Nucleus accumbens (tissue), 56 donors: ENCODE measurements around the gene SLC6A3.
"Not testable (repeated sequence)": the region's sequence is repeated elsewhere in the genome, so short reads cannot be mapped to it uniquely, and the experiment has no call there.

Experiments used
- DNase-seq, 56 donors: peaks; one replicate each; lab custom pipeline; 2025; lab: John Stamatoyannopoulos, UW

SLC6A3 gene

DNA sequence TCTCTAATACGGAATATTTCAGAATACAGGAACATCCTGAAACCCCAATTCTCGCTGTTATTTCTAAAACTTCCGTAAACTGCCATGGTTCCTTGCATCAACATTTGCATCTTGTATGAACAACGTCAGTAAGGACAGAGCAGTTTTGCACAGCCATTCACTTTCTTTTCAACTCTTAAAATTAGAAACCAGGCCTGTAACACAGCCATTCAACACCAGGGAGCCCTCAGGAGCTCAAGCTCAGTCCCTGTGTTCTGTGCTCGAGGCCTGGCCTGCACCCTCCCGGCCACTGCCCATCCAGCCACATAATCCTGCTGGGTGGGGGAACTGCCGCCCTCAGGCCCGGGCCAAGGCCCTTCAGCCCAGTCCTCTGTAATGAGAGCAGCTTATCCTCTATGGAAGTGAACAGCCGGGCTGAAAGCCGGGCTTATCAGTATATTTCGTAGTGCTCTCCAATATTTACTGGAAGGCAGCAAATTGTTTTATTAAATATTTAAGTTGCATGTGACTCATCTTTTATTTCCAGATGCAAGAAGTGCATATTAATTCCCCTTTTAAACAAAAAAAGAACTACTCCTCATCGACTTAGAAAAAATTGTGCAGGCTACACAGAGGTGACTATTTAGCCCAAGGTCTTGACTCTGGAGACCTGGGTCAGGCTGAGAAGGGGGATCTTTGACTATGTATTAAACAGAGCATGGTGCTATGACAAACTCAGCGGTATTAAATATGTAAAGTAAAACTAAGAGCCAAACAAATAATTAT lies 33.2 kb upstream of the SLC6A3 start:
- DNase-seq = no peak

GRCh38 chr5:1477341-1477740 lies 32.1 kb upstream of the SLC6A3 start:
- DNase-seq = peak in 20 of 56 donors; percentile 11 to 63 (median 32)

DNA sequence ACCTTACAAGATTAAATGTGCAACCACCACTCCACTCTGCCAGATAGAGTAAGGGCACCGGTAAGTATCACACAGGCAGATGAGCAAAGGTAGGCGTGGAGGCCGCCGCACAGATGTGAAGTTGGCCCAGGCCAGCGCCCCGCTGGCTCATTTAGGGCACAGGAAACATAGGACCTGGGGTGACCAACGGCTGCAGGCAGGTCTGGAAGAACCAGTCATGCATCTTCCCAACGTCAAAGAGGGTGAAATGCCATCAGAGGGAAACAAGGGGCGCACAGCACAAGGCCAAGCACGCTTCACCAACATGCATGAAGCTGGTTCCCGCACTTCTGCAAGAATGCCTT lies 31.7 kb upstream of the SLC6A3 start:
- DNase-seq = no peak

GRCh38 chr5:1476181-1476966 lies 31.1 kb upstream of the SLC6A3 start:
- DNase-seq = no peak

DNA sequence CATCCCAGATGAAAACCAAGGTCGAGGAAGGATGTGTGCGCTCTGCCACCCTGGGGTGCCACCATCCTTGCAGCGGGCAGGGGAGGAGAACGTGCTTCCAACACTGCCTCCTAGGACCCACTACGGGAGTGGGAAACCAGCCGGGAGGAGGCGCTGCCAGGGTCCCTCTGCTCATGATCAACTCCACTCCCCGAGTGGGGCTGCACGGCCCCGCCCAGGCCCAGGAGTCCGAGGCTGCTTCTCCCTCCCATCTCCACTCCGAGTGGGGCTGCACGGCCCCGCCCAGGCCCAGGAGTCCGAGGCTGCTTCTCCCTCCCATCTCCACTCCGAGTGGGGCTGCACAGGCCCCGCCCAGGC lies 30.3 kb upstream of the SLC6A3 start:
- DNase-seq = not testable (repeated sequence)

DNA sequence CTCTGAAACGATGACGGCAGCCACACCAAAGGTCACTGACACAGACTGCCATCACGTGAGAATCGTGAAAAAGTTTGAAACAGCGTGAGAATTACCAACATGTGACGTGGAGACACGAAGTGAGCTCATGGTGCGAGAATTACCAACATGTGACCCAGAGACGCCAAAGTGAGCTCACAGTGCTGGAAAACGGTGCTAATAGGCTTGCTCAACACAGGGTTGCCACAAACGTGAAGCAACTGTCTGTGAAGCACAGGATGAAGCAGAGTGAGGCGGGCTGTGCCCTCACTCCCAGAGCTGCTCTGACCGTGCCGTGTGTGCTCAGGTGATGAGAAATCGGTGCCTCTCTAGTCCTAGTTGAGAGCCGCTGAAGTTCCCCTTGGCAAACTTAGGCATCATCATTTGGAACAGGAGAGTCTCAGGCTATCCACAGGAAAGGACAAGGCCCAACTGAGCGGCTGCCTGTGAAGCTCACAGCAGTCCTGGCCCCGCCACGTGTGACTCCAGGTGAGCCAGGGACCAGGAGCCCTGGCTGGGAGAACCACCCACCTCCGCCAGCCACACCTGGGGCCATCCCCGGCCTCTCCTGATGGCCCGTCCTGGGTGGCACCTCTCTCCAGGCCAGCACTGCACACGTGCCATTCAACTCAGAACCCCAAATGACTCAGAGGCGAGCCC lies 29.8 kb upstream of the SLC6A3 start:
- DNase-seq = no peak

GRCh38 chr5:1474183-1474839 lies 29.1 kb upstream of the SLC6A3 start:
- DNase-seq = no peak

- no peak for DNase-seq
Measured at GRCh38 chr5:1473746-1474145, 28.5 kb upstream of the SLC6A3 start.

DNA sequence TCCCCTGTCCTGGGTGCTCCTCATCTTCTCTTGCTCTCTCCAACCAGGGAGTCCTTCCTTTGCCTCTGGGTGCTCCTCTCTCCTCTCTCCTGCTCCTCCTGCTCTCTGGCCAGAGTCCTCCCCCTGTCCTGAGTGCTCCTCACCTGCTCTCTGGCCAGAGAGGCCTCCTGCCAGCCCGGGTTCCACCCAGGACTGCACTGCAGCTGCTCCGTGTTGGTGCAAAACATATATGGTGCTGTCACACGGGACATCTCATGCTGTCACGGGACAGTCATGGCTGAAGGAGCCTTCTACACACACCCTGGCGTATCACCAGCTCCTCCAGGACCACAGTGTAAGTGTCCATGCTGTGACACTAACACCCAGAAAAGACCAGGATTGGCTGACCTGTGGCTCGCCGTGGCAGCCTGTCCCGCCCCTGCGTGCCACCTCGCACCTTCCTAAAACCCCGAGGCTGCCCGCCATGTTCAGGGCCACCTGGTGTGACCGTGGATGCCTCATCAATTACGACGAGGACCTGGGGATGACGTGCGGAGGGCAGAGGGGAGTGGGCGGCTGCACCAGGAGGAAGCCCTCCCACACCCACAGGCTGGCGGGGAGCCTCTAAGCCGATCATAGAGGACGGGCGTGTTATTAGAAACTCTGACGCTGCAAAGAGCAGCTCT lies 27.9 kb upstream of the SLC6A3 start:
- DNase-seq = no peak

GRCh38 chr5:1471997-1472963 lies 27.0 kb upstream of the SLC6A3 start:
- DNase-seq = no peak

GRCh38 chr5:1471240-1471853 lies 26.1 kb upstream of the SLC6A3 start:
- no peak for DNase-seq

DNA sequence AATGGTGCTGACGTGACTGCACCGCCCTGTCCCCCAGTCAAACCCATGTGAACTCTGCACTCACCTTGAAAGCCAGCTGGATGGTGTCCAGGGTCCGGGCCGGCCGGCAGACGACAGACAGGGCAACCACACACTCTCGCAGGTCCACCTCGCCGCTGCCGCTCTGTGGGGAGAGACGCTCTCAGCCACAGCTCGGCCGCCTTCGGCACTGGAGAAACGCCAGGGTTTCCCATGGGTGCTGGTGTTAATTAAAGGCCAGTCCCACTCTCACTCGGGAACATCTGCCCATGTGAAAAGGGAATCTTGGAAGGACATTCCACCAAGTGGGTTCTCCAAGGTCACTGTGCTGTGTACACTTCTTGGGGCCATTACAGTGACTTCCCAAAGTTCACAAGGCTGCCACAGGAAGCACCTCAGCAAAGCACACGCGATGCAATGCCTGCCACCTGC lies 25.5 kb upstream of the SLC6A3 start:
- DNase-seq = no peak

DNA sequence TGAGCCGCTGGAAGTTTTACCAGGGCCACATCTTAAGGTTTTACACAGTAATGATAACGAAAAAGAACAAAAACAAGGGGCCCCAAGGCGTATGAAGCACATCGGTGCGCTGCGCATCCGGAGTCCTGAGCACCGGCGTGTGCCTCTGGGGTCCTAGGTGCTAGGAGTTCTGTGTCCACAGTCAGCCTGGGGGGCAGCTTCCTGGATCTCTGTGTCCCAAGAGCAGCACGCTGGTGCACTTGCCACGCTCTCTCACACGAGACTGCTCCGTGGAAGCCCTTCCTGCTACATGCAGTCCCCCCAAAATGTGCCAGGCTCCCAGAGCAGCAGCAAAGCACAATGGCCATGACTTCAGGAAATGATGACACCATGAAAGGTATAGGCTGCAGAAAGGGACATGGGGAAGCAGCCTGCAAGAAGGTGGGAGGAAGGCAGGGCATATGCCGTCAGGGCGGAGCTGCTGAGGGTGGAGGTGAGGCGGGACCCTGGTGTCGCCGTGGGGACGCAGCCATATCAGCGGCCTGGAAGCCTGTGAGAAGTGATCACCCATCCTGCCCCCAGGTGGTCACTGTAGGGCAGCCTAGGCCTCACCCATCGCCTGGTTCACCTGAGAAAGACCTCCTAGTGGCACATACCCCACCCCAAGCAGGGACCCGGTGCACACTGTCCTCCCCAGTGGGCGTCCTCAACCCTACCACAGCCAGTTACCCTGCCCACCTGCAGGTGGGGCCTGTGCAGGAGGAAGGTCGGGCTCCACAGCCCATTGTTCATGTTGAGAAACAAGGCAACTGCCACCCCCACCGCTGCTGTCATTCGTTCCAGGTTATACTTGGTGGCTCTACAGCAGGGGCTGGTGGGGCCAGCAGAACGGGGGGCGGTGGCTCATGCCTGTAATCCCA lies 23.6 kb upstream of the SLC6A3 start:
- DNase-seq = no peak

DNA sequence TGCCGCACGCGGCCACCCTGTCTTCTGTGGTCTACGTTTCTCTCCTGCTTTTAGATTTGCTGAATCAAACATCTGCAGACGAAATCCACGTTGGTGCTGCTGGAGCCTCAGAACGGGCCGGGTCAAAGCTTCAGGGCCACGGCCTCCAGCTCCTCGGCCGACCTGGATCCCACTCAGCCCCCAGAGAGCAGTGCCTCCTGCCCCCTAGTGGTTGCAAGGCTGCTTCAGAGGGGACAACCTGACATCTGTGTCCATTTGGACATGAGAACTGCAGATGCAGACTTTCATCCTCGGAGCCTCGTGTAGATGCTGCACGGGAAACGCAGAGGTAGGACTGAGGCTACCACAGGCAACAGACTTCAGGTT lies 23.0 kb upstream of the SLC6A3 start:
- peak in 13 of 56 donors; percentile 4 to 38 (median 18) for DNase-seq

GRCh38 chr5:1467341-1468246 lies 22.4 kb upstream of the SLC6A3 start:
- DNase-seq = no peak

GRCh38 chr5:1466631-1467265 lies 21.5 kb upstream of the SLC6A3 start:
- DNase-seq = no peak
